IPS-15b (cell line): ENCODE results near the gene CNTN2.

Experiments
- H3K27me3 ChIP-seq: one replicate; pipeline ENCODE4 v1.6.1; 2013; ENCODE audit warnings: low read length; ENCODE audit not compliant: control insufficient read depth, insufficient read depth
- H3K36me3 ChIP-seq: one replicate; pipeline ENCODE4 v1.6.1; 2013; ENCODE audit warnings: low read length; ENCODE audit not compliant: control insufficient read depth, insufficient read depth
- H3K4me1 ChIP-seq: one replicate; pipeline ENCODE4 v1.6.1; 2013; ENCODE audit warnings: mild to moderate bottlenecking, low read length; ENCODE audit not compliant: control insufficient read depth, insufficient read depth
- H3K4me3 ChIP-seq: one replicate; pipeline ENCODE4 v1.5.1; 2013; ENCODE audit warnings: low read depth, low read length
- H3K9ac ChIP-seq: one replicate; pipeline ENCODE4 v1.6.1; 2013; ENCODE audit warnings: low read depth, mild to moderate bottlenecking, low read length
- H3K9me3 ChIP-seq: one replicate; pipeline ENCODE4 v1.6.1; 2013; ENCODE audit warnings: mild to moderate bottlenecking, low read length; ENCODE audit not compliant: control insufficient read depth, insufficient read depth

The CNTN2 gene

DNA sequence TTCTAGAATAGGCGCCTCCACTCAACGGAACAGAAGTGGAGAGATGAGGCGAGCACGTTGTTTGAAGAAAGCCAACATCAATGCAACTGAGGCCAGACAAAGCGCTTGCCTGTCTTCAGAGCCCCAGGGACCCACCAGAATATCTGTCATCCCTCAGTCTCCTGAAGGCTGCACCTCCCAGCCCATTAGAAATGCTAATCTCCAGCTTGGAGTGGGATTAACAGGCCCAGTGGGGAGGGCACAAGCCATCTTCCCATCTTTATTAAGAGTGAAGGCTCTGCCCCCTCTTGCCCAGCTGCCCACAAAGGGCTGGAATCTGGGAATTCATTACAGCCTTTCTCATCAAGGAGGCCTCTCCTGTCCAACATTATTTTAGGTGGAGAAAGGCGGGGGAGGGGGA is 16.8 kb upstream of the CNTN2 start:
- H3K9ac ChIP-seq, result no peak overlapping the region
- H3K27me3 ChIP-seq, result no peaks in the 10 kb centered on the region
- no peaks in the 10 kb centered on the region for H3K36me3 ChIP-seq
- H3K4me3 ChIP-seq, result no peak overlapping the region
- H3K9me3 ChIP-seq, result no peaks in the 10 kb centered on the region
- H3K4me1 ChIP-seq, result peaks cover 2% of the 10 kb centered on the region

DNA sequence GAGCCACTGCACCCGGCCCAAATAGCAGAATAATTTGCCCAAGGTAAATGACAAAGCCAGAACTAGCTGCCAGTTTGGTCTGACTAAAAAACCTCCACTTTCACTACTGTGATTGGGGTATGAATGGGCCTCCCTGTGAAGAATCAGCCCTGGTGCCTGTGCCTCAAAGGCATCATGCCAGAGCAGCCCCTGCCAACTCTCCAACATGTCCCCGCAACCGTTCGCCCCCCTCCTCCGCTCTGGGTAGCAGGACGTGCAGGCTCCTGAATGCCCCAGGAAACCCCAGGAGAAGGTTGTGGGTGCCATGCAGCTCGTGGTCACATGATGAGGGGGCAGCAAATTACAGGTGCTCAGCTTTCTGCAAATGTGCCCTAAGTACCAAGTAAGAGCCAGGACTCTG is 14.6 kb upstream of the CNTN2 start:
- Histone ChIP-seq H3K9ac (no peak overlapping the region), H3K36me3 (no peaks in the 10 kb centered on the region), H3K27me3 (no peaks in the 10 kb centered on the region), H3K4me3 (no peak overlapping the region), H3K9me3 (no peaks in the 10 kb centered on the region), H3K4me1 (peaks cover 5% of the 10 kb centered on the region)

DNA sequence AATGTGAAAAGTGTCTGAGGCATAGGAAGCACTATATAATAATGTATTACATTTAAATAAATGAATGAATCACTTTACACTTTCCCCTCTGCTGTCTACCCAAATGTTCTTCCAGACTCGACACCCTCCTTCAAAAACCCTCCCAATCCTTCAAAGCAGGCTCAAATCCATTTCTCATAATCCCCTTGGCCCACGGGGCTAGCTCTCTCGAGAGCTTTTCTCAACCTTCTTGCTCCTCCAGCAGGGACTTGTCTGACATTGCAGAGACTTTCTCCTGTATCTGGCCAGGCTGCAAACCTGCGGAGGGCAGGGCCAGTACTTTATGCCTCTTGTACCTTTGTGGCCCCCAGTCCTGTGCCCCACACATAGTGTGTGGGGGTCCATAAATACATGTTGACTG is 14.1 kb upstream of the CNTN2 start:
- Histone ChIP-seq H3K4me3 (no peak overlapping the region), H3K4me1 (peaks cover 5% of the 10 kb centered on the region), H3K9me3 (no peaks in the 10 kb centered on the region), H3K9ac (no peak overlapping the region), H3K36me3 (no peaks in the 10 kb centered on the region), H3K27me3 (no peaks in the 10 kb centered on the region)

DNA sequence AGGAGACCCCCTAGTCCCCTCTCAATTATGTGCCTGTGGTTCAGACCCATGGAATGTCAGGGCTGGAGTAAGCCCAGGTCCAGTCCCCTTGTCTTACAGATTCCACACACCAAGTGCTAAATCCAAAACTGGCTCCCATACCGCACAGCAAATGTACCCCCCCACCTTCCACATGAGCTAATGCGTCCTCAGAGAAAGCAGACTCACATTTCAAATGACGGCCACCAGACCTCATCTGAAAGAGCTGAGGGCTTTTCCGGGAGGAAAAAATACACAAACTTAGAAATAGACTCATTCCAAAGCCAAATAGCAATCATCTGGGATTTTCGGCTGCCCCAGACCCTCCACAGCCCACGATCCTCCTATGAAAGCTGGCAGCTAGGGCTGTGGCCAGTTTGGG is 12.8 kb upstream of the CNTN2 start:
- H3K27me3 ChIP-seq, result no peaks in the 10 kb centered on the region
- H3K9me3 ChIP-seq, result no peaks in the 10 kb centered on the region

DNA sequence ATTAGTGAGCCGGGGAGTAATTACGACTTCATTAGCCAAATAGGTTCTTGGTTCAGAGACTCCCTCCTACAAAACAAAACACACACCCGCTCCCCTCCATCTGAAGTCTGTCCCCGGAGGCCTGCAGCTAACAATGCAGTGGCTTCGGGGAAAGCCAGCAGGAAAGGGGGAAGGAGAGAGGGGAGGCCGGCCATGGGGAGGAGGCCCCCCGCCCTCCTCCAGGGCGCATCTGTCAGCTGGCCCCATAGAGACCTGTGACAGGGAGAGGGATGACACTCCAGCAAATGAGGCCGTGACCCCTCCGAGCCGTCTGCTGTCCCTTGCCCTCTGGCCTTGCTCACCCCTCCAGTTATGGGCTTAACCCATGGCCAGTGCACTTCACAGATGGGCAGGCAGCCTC is 12.1 kb upstream of the CNTN2 start:
- no peaks in the 10 kb centered on the region for H3K9me3 ChIP-seq
- no peaks in the 10 kb centered on the region for H3K36me3 ChIP-seq
- H3K4me3 ChIP-seq, result no peak overlapping the region
- H3K9ac ChIP-seq, result no peak overlapping the region
- peaks cover 4% of the 10 kb centered on the region for H3K4me1 ChIP-seq
- H3K27me3 ChIP-seq, result no peaks in the 10 kb centered on the region

More for the DNA sequence above, 12.8 kb upstream of the CNTN2 start:
- Histone ChIP-seq H3K36me3 (no peaks in the 10 kb centered on the region), H3K4me1 (peaks cover 5% of the 10 kb centered on the region), H3K9ac (no peak overlapping the region), H3K4me3 (no peak overlapping the region)

DNA sequence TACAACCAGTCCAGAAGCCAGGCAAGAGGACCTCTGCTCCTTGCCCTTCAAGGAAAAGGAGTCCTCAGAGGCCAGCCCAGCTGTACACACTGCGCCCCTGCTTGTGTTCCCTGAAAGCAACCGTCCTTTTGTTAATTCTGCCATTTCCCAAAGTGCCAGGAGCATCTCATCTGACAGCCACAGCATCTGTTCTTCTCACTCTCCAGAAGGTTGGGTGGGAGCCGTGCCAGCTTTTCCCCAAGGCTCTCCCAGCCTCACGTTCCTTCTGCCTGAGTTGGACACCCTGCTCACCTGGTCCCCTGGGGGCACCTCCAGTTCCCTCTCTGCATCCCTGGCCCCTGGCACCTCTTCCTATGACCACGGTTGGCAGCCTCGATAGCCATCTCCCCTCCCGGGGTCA is 10.5 kb upstream of the CNTN2 start:
- Histone ChIP-seq H3K9me3 (no peaks in the 10 kb centered on the region), H3K9ac (no peak overlapping the region), H3K36me3 (no peaks in the 10 kb centered on the region), H3K4me3 (no peak overlapping the region), H3K4me1 (peaks cover 3% of the 10 kb centered on the region), H3K27me3 (no peaks in the 10 kb centered on the region)

DNA sequence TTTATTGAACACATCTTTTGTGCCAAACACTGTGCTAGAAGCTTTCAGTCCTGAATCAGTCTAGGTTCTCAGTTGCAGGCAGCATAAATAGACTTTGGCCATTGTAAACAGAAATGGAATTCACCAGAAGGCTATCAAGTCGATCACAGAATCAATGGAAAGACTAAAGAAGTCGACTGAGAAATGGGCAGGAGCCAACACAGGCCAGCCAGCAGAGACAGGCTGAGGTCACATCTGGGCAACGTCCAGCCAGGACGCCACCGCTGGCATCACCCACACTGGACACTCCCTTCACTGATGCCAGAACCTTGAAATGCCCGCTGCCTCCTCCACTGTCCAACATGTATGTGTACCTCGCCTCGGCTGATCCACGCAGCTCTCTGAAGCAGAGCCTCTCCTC is 5.5 kb upstream of the CNTN2 start:
- no peak overlapping the region for H3K9ac ChIP-seq
- H3K4me1 ChIP-seq, result no peaks in the 10 kb centered on the region
- H3K27me3 ChIP-seq, result peaks cover 18% of the 10 kb centered on the region

DNA sequence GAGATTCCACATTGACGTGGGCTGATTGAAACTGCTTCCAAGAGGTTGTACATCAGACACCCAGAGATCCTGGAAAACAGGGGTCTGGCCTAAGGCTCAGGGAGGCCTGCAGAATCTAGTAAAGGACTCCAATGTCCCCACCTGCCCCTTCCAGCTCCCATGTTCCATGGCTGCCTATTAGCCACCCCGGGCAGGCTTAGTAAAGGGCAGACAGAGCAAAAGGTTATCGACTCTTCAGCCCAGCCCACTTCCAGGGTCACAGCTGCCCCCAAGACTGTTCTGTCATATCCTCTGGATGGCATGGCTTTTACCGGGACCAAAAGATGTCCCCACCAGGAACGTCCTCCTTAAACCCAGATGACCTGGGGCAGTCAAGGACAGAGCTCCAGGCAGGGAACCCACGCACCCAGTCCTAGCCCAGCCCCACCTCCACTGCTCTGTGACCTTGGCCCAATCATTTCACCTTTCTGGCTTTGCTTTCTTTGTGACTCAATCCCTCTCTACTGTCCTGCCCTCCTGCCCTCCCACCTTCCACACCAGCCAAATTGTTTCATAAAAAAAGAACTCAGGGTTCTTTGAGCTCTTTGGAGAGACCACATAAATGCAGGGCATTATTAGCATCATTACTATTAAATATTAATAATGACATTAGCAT is 4.8 kb upstream of the CNTN2 start:
- no peak overlapping the region for H3K9ac ChIP-seq
- H3K27me3 ChIP-seq, result peaks cover 22% of the 10 kb centered on the region
- no peaks in the 10 kb centered on the region for H3K4me1 ChIP-seq
- H3K36me3 ChIP-seq, result no peaks in the 10 kb centered on the region
- H3K9me3 ChIP-seq, result no peaks in the 10 kb centered on the region
- H3K4me3 ChIP-seq, result no peak overlapping the region

More for the DNA sequence above, 5.5 kb upstream of the CNTN2 start:
- Histone ChIP-seq H3K4me3 (no peak overlapping the region), H3K36me3 (no peaks in the 10 kb centered on the region), H3K9me3 (no peaks in the 10 kb centered on the region)

DNA sequence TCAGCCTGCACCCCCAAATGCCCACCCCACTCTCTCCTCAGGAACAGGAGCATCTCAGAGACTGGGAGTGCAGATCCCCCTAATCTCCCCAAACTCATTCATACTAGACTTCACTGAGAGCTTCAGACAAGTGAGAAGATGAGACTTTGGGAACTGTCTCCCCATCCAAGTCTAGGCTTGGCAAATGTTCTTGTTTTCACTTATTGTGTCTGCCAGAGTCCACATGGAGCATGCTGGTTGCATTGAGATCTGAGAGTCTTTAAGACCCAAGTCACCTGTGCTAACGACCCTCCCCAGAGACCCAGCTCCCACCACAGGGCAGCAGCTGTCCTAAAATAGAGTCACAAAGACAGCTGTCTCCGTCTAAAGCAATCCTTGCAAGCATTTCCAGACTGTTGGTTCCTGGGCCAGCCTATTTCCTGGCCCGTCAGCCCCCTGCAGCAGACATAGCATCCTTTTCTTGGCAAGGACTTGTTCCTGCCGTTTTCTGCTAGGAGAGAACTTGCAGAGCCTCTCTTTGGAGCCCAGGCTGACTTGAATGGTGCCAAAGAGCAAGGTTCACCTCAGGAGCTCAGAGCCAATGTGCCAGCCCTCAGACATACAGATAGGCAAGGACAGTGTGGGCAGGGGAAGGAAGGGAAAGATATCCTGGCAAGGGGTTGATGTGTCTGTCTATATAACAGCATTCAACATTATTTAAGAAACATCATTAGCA is 1.9 kb upstream of the CNTN2 start:
- Histone ChIP-seq H3K4me3 (no peak overlapping the region), H3K9me3 (no peaks in the 10 kb centered on the region), H3K9ac (no peak overlapping the region), H3K27me3 (peaks cover 37% of the 10 kb centered on the region), H3K4me1 (peaks cover 12% of the 10 kb centered on the region), H3K36me3 (no peaks in the 10 kb centered on the region)

DNA sequence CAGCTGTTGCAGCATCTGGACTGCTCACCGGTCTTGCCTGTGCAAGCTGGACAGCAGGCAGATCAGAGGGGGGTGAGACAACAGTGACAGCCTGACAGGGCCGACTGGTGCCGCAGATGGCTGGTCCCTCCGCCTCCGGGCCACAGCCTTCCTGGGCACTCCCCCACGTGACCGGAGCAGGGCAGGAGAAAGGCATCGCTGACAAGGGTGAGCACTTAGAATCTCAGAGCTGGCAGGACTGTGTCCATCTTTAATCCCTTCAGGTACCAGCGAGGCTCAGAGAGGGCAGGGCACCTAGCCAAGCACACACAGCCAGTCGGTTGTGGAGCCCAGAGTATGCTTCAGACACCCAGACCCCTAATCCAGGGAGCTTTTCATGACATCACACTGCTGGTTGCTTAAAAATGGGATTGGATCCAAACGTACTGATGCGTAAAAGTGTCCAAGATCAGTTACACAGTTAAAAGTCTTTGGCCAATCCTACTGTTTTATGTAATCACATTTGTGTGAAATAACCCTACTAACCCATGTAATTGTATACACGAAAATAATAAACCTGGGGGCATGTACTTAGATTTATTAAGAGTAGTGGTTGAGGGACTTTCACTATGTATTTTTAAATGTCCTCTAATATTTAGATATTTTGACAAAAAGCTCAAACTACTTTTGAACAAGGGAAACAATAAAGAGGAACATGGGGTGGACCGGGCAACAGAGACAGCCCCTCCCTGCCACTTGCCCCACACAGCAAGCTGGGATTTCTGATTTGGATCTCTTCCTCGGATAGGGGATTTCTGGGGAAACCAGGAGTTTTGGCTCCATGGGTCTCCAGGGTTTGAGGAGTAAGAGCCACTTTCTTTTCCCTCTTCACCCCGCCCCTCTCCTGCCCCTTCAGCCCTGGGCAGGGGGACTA is 758 bp upstream of the CNTN2 start:
- H3K27me3 ChIP-seq, result peaks cover 42% of the 10 kb centered on the region

DNA sequence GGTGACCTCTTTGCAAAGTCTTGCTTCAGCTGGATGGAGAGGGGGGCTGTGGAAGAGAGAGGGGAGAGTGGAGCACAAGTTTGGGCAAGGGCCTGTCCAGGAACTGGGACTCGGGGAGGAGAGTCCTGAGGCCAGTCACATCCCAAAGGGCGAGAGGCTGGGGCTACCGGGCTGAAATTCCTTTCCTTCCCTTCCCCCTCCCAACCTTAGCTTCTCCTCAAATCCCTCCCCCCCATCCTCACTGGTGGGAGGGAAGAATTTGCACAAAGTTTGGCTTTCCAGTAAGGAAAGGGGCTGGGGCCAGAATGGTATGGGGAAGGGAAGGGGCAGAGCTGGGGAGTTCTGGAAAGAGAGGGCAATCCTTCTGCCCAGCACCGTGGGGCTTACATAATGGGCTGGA is 854 bp downstream of the CNTN2 start:
- Histone ChIP-seq H3K9ac (peak overlapping the region; percentile 6), H3K9me3 (no peaks in the 10 kb centered on the region), H3K36me3 (no peaks in the 10 kb centered on the region), H3K27me3 (peaks cover 42% of the 10 kb centered on the region), H3K4me3 (no peak overlapping the region), H3K4me1 (peaks cover 12% of the 10 kb centered on the region)

More for the DNA sequence above, 758 bp upstream of the CNTN2 start:
- H3K9ac ChIP-seq, result no peak overlapping the region
- peaks cover 12% of the 10 kb centered on the region for H3K4me1 ChIP-seq
- H3K36me3 ChIP-seq, result no peaks in the 10 kb centered on the region
- H3K4me3 ChIP-seq, result no peak overlapping the region
- no peaks in the 10 kb centered on the region for H3K9me3 ChIP-seq
